SK-N-SH treated with all-trans-retinoic acid at 6 μM for 48 hours (cell line): ENCODE results near the gene GSTO2.

Experiments used
- ATAC-seq: fragments of 200-7000 bp; cut with Tn5 transposase; 3 replicates; pipeline ENCODE4 v1.9.1; 2020; ENCODE audit warnings: mild to moderate bottlenecking, moderate library complexity
- ARNTL ChIP-seq: fragments of 450-650 bp; formaldehyde crosslinking; IDR thresholded peaks from 2 replicates; pipeline ENCODE4 v1.5.0; 2020; ENCODE audit warnings: low read depth, mild to moderate bottlenecking, moderate library complexity, borderline replicate concordance
- BACH2 ChIP-seq: fragments of 250-450 bp; sonication (Bioruptor Pico); IDR thresholded peaks from 2 replicates; pipeline ENCODE4 v1.9.0; 2021; ENCODE audit warnings: mild to moderate bottlenecking, borderline replicate concordance
- CREB5 ChIP-seq: fragments of 250-450 bp; sonication (Bioruptor Pico); IDR thresholded peaks from 2 replicates; pipeline ENCODE4 v1.5.1; 2020; ENCODE audit warnings: low read depth, mild to moderate bottlenecking, moderate library complexity
- CSDC2 ChIP-seq: fragments of 250-450 bp; sonication (Bioruptor Pico); IDR thresholded peaks from 2 replicates; pipeline ENCODE4 v1.5.0; 2020; ENCODE audit warnings: mild to moderate bottlenecking, moderate library complexity
- CSRNP3 ChIP-seq: fragments of 250-450 bp; sonication (Bioruptor Pico); IDR thresholded peaks from 2 replicates; pipeline ENCODE4 v1.5.1; 2021; ENCODE audit warnings: mild to moderate bottlenecking, moderate library complexity
- ESRRG ChIP-seq: fragments of 250-450 bp; sonication (Bioruptor Pico); IDR thresholded peaks from 2 replicates; pipeline ENCODE4 v1.6.1; 2021; ENCODE audit warnings: mild to moderate bottlenecking
- GLIS3 ChIP-seq: fragments of 250-450 bp; sonication (Bioruptor Pico); IDR thresholded peaks from 2 replicates; pipeline ENCODE4 v1.5.0; 2020; ENCODE audit warnings: mild to moderate bottlenecking, moderate library complexity
- ISL1 ChIP-seq: fragments of 250-450 bp; sonication (Bioruptor Pico); IDR thresholded peaks from 2 replicates; pipeline ENCODE4 v2.1.2; 2022; ENCODE audit warnings: mild to moderate bottlenecking, moderate library complexity
- OSR1 ChIP-seq: fragments of 250-450 bp; sonication (Bioruptor Pico); IDR thresholded peaks from 2 replicates; pipeline ENCODE4 v1.8.0; 2022; ENCODE audit warnings: moderate library complexity, mild to moderate bottlenecking, inconsistent platforms
- PATZ1 ChIP-seq: fragments of 250-450 bp; sonication (Bioruptor Pico); IDR thresholded peaks from 2 replicates; pipeline ENCODE4 v1.8.0; 2020; ENCODE audit warnings: mild to moderate bottlenecking, moderate library complexity, borderline replicate concordance
- POU6F1 ChIP-seq: fragments of 250-450 bp; sonication (Bioruptor Pico); IDR thresholded peaks from 2 replicates; pipeline ENCODE4 v1.8.0; 2021; ENCODE audit warnings: low read depth, mild to moderate bottlenecking, moderate library complexity, borderline replicate concordance
- PPARA ChIP-seq: fragments of 250-450 bp; sonication (Bioruptor Pico); IDR thresholded peaks from 2 replicates; pipeline ENCODE4 v1.5.0; 2020; ENCODE audit warnings: mild to moderate bottlenecking, borderline replicate concordance
- RARB ChIP-seq: fragments of 250-450 bp; sonication (Bioruptor Pico); IDR thresholded peaks from 2 replicates; pipeline ENCODE4 v1.8.0; 2021; ENCODE audit warnings: mild to moderate bottlenecking, moderate library complexity
- SNAI2 ChIP-seq: fragments of 250-450 bp; sonication (Bioruptor Pico); IDR thresholded peaks from 2 replicates; pipeline ENCODE4 v1.5.0; 2020; ENCODE audit warnings: mild to moderate bottlenecking, moderate library complexity
- TOX ChIP-seq: fragments of 250-450 bp; sonication (Bioruptor Pico); IDR thresholded peaks from 2 replicates; pipeline ENCODE4 v1.8.0; 2021; ENCODE audit warnings: mild to moderate bottlenecking, moderate library complexity, borderline replicate concordance
- TSHZ2 ChIP-seq: fragments of 250-450 bp; sonication (Bioruptor Pico); IDR thresholded peaks from 2 replicates; pipeline ENCODE4 v1.5.0; 2020; ENCODE audit warnings: mild to moderate bottlenecking, moderate library complexity
- ZC3H10 ChIP-seq: fragments of 250-450 bp; sonication (Bioruptor Pico); IDR thresholded peaks from 2 replicates; pipeline ENCODE4 v1.5.1; 2021; ENCODE audit warnings: mild to moderate bottlenecking, moderate library complexity
- ZFP3 ChIP-seq: fragments of 250-450 bp; sonication (Bioruptor Pico); IDR thresholded peaks from 2 replicates; pipeline ENCODE4 v1.5.0; 2020; ENCODE audit warnings: mild to moderate bottlenecking, moderate library complexity
- ZNF565 ChIP-seq: fragments of 450-650 bp; formaldehyde crosslinking; conservative IDR thresholded peaks from 2 replicates; pipeline ENCODE4 v1.5.0; 2020; ENCODE audit warnings: low read depth, mild to moderate bottlenecking, moderate library complexity
- ZNF70 ChIP-seq: fragments of 450-650 bp; formaldehyde crosslinking; IDR thresholded peaks from 2 replicates; pipeline ENCODE4 v1.5.0; 2020; ENCODE audit warnings: mild to moderate bottlenecking, moderate library complexity
- ZNF8 ChIP-seq: fragments of 450-650 bp; formaldehyde crosslinking; IDR thresholded peaks from 2 replicates; pipeline ENCODE4 v1.5.0; 2020; ENCODE audit warnings: mild to moderate bottlenecking, moderate library complexity

GSTO2 gene

GRCh38 chr10:104317269-104317710 is 48.3 kb downstream of the GSTO2 start:
- TF ChIP-seq CSDC2 (CRISPR knock-in tag) (no peak), TSHZ2 (no peak), CREB5 (no peak), TOX (CRISPR knock-in tag) (no peak), BACH2 (no peak), CSRNP3 (CRISPR knock-in tag) (no peak), ESRRG (no peak), POU6F1 (CRISPR knock-in tag) (no peak), GLIS3 (CRISPR knock-in tag) (no peak), OSR1 (CRISPR knock-in tag) (no peak), ISL1 (CRISPR knock-in tag) (no peak), PATZ1 (CRISPR knock-in tag) (no peak), SNAI2 (no peak), ZNF70 (CRISPR knock-in tag) (no peak), ARNTL (no peak), ZNF565 (CRISPR knock-in tag) (no peak), ZC3H10 (CRISPR knock-in tag) (no peak)
- no peak; the same call in 2 of the 3 replicates for ATAC-seq

- TF ChIP-seq BACH2 (no peak), ZNF565 (CRISPR knock-in tag) (no peak), TSHZ2 (no peak), ESRRG (no peak), RARB (CRISPR knock-in tag) (no peak)
- TF ChIP-seq, all 23 proteins: peak for 0
- no peak for ATAC-seq
Observed at GRCh38 chr10:104317726-104318299, 48.8 kb downstream of the GSTO2 start.

- no peak for ATAC-seq
- TF ChIP-seq ZC3H10 (CRISPR knock-in tag), result no peak
- no peak for TF ChIP-seq POU6F1 (CRISPR knock-in tag)
- no peak for TF ChIP-seq OSR1 (CRISPR knock-in tag)
- TF ChIP-seq GLIS3 (CRISPR knock-in tag), result no peak
- TF ChIP-seq PATZ1 (CRISPR knock-in tag), result no peak
- TF ChIP-seq ARNTL, result no peak
- TF ChIP-seq PPARA (CRISPR knock-in tag), result no peak
- no peak for TF ChIP-seq ZNF70 (CRISPR knock-in tag)
- TF ChIP-seq RARB (CRISPR knock-in tag), result no peak
- no peak for TF ChIP-seq ZNF8 (CRISPR knock-in tag)
- TF ChIP-seq ZFP3 (CRISPR knock-in tag), result no peak
Observed at GRCh38 chr10:104318326-104318725, 49.3 kb downstream of the GSTO2 start.
